HepG2 (cell line): ENCODE data around the gene DPP7.

Source experiments
- BCL6 ChIP-seq: IDR thresholded peaks from 2 replicates; pipeline ENCODE4 v1.6.1; 2016; ENCODE audit warnings: missing genetic modification reagents, missing compliant biosample characterization
- CBX5 ChIP-seq: sonication (generic); formaldehyde crosslinking; IDR thresholded peaks from 2 replicates; pipeline ENCODE4 v1.4.0; 2020; ENCODE audit warnings: missing genetic modification reagents, borderline replicate concordance
- CREBL2 ChIP-seq: sonication (generic); formaldehyde crosslinking; IDR thresholded peaks from 2 replicates; pipeline ENCODE4 v1.8.1; 2023; ENCODE audit warnings: missing genetic modification reagents, mild to moderate bottlenecking, borderline replicate concordance
- CTCF ChIP-seq: sonication (generic); formaldehyde crosslinking; IDR thresholded peaks from 2 replicates; pipeline ENCODE4 v1.5.0; 2020; ENCODE audit warnings: mild to moderate bottlenecking, missing genetic modification reagents, moderate library complexity
- EHMT2 ChIP-seq: fragments of 200-600 bp; sonication (generic); IDR thresholded peaks from 2 replicates; pipeline ENCODE4 v1.7.0; 2017; ENCODE audit warnings: antibody characterized with exemption, low read depth, low read length, borderline replicate concordance
- HDAC6 ChIP-seq: fragments of 200-600 bp; sonication (generic); IDR thresholded peaks from 2 replicates; pipeline ENCODE4 v1.7.0; 2017; ENCODE audit warnings: mild to moderate bottlenecking, antibody characterized with exemption, low read length, low read depth
- MAZ ChIP-seq, 2 experiments: sonication (generic) in 1 of 2; formaldehyde crosslinking in 1 of 2; IDR thresholded peaks; 2 replicates each; pipeline versions ENCODE4 v1.5.0 to v1.6.1; 2012 to 2020; ENCODE audit warnings: low read depth in 2 of 2, mild to moderate bottlenecking in 2 of 2, borderline replicate concordance in 1 of 2, improper control_type of control experiment in 1 of 2, low read length in 1 of 2, missing genetic modification reagents in 1 of 2, moderate library complexity in 1 of 2
- ZBTB2 ChIP-seq: sonication (generic); formaldehyde crosslinking; IDR thresholded peaks from 2 replicates; pipeline ENCODE4 v1.8.0; 2022; ENCODE audit warnings: low read depth, missing genetic modification reagents
- ZBTB33 ChIP-seq: sonication (generic); formaldehyde crosslinking; IDR thresholded peaks from 2 replicates; pipeline ENCODE4 v1.4.0; 2020; ENCODE audit warnings: missing genetic modification reagents
- ZNF800 ChIP-seq: sonication (generic); formaldehyde crosslinking; IDR thresholded peaks from 2 replicates; pipeline ENCODE4 v1.4.0; 2020; ENCODE audit warnings: missing genetic modification reagents

GRCh38 chr9:137096785-137097546 is 17.6 kb downstream of the DPP7 start:
- no peak for TF ChIP-seq ZBTB33
- TF ChIP-seq ZNF800, result no peak
- TF ChIP-seq CREBL2, result no peak
- no peak for TF ChIP-seq CTCF (CRISPR knock-in tag)
- TF ChIP-seq EHMT2, result no peak
- TF ChIP-seq MAZ (IDR thresholded peaks at IDR 0.05; ENCODE audit: borderline replicate concordance, low read depth, low read length), result no peak
- TF ChIP-seq MAZ (CRISPR knock-in tag; IDR thresholded peaks at IDR 0.05; ENCODE audit: low read depth), result no peak
- no peak for TF ChIP-seq HDAC6
- TF ChIP-seq ZBTB2 (CRISPR knock-in tag), result no peak
- TF ChIP-seq CBX5, result no peak
- TF ChIP-seq BCL6 (CRISPR knock-in tag), result no peak
